ENCODE measurements around the gene CSNK1G1.
"Not testable (repeated sequence)": the region's sequence is repeated elsewhere in the genome, so short reads cannot be mapped to it uniquely, and the experiment has no call there.

CSNK1G1 gene

DNA sequence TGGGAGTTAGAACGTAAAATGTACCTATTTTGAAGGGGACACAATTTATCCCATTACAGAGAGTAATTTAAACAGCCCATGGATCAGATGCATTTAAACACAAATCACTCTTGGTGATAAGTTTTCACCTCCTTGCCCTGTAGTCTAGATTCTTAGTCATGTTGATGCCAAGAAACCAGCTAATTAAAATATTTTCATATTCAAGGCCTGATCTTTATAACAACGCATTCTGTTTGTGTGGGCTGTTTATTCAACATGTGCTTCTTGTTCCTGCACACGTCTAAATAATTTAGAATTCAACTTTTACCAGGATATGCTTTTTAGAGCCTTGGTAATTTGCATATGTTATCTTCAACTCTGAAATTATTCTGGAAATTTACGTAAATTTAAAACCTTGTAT is 234.4 kb downstream of the CSNK1G1 start:
- Histone ChIP-seq H3K27ac (no peak overlapping the region), H3K4me3 (no peak overlapping the region)
- no peak for DNase-seq (ENCODE audit: low spot score)
- TF ChIP-seq CTCF (IDR thresholded peaks at IDR 0.05): no peak

DNA sequence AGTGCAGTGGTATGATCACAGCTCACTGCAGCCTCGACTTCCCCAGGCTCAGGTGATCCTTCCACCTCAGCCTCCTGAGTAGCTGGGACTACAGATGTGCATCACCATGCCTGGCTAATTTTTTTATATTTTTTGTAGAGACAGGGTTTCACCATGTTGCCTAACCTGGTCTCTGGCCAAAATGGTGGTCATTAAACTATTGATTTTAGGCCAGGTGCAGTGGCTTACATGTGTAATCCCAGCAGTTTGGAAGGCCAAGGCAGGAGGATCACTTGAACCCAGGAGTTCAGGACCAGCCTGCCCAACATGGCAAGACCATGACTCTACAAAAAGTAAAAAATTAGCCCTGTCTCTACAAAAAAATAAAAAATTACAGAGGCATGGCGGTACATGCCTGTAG is 235.7 kb downstream of the CSNK1G1 start:
- not testable (repeated sequence) for DNase-seq (ENCODE audit: low spot score); H3K4me3 ChIP-seq; H3K27ac ChIP-seq

GRCh38 chr15:64117759-64118487 is 238.1 kb downstream of the CSNK1G1 start:
- no peak overlapping the region for H3K27ac ChIP-seq
- no peak for TF ChIP-seq CTCF (IDR thresholded peaks at IDR 0.05)
- H3K4me3 ChIP-seq: no peak overlapping the region
- no peak for DNase-seq (ENCODE audit: low spot score)

All from coronary artery (tissue), 2 donors.